SH-SY5Y (cell line): ENCODE results near the gene DACT1.

ENCODE experiments used
- GATA2 ChIP-seq: IDR thresholded peaks from 2 replicates; pipeline ENCODE4 v1.6.1; 2011; ENCODE audit warnings: mild to moderate bottlenecking, low read depth, low read length
- GATA3 ChIP-seq: IDR thresholded peaks from 2 replicates; pipeline ENCODE4 v1.6.1; 2011; ENCODE audit warnings: low read depth, mild to moderate bottlenecking, low read length, moderate library complexity

DNA sequence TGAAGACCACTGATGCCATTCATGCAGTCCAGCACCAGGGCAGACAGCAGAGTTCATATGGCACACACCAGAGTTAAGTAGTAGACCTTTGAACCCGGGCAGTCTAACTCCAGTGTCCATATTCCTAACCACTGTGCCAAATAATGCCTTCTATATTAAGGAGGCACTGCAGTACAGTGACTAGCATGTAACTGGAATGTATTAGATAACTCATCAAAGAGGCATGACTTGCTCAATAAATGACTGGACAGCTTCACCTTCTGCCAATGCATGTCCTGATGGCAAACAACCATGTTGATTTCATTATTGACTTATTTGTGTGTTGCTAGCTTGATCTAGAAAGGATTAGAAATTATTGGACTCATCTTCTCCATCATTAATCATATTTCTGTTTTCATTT is 40.2 kb downstream of the DACT1 start:
- no peak for TF ChIP-seq GATA2
- no peak for TF ChIP-seq GATA3
